CD4-positive, alpha-beta T cell treated with Interferon gamma for 1 hour (primary cell): ENCODE results near the gene LMF1.

Experiments used
- DNase-seq: peaks from one replicate; pipeline ENCODE4 v3.0.0-alpha.2; 2020

The LMF1 gene

DNA sequence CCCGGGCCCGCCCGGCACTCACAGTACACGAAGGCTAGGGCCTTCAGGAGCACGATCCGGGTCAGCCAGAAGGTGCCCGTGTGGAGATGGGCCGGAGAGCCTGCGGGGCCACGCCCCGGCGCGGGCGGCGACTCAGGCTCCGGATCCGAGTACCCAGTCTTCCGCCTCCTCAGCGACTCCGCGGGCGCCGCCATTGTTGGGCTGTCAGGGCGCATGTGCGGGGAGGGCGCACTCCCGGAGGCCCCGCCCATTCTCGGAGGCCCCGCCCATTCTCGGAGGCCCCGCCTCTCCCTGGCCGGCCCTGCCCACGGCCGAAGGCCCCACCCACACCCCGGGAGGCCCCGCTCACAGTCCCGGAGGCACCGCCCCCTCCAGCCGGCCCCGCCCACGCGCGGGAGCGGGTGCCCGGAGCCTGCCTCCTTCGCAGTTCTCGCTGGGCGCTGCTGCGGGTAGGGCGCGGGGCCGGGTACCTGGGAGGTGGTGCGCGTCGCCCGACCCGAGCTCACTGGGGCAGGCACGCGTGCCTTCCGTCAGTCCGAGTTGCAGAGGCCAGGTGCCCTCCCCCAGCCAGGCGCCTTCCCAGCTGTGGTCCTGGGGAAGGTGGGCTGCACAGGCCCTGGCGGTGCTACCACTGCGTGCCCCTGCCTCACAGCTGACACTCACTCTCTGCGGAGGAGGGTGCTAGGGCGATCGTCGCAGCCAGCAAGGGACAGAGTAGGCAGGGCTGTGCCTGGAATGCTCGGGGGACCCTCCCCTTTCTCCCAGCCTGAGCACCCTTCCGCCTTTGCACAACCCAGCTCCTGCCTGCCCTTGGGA is at the start of gene LMF1:
LMF1 (minus strand) TSS at position 219 of the 816 bp plus-strand sequence; CDS start at position 215, 4 bp downstream.
- peak; percentile 94 for DNase-seq

DNA sequence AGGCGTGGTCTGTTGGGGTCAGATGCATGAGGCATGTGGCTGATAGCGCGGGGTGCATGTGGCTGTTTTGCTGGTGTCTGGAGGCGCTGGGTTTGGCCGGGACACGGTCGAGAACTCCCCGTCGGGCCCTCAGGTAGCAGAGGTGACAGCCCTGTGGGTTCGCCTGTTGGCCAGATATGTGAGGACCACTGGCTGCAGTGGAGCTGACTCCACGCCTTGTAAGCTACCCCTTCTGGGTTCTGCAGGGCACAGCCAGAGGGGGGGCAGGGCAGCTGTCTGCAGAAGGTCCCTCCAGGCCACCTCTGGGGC is 49.3 kb upstream of the LMF1 start:
- no peak for DNase-seq

DNA sequence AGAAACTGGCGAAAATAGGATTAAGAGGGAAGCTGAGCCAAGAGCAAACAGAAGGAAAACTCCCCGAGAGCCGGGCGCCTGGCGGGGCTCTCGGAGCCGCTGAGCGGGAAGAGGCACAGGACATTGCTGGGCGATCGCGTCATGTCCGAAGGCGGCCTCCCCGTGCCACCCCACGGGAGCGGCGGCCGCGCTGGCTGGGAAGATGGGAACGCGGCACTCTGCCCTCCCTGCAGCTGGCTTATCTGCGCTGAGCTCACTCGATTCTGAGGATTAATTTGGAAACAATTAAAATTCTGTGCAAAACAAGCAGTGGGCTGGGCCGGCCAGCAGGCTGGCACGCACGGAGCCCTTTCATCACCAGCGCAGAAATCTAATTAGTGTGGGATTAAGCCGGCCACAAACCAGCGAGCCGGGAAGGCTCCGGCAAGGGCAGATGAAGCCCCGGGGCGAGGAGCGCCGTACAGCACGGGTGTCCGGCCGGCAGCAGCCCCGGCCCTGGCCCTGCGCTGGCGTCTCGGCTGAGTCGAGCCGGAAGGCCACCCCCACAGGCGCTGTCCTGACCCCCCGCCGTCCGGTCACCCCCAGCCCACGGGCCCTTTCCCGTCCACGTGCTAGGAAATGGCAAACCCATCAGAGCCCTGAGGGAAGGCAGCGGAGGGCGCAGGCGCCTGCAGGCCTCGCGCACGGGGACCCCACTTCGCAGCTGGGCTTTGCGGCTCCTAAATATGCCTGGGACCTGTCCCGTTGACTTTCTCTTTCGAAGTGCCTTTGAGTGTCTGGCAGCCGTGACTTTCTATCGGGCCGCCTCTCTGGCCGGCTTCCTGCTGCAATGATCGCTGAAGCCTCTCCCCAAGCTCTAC is 48.7 kb upstream of the LMF1 start:
- no peak for DNase-seq

DNA sequence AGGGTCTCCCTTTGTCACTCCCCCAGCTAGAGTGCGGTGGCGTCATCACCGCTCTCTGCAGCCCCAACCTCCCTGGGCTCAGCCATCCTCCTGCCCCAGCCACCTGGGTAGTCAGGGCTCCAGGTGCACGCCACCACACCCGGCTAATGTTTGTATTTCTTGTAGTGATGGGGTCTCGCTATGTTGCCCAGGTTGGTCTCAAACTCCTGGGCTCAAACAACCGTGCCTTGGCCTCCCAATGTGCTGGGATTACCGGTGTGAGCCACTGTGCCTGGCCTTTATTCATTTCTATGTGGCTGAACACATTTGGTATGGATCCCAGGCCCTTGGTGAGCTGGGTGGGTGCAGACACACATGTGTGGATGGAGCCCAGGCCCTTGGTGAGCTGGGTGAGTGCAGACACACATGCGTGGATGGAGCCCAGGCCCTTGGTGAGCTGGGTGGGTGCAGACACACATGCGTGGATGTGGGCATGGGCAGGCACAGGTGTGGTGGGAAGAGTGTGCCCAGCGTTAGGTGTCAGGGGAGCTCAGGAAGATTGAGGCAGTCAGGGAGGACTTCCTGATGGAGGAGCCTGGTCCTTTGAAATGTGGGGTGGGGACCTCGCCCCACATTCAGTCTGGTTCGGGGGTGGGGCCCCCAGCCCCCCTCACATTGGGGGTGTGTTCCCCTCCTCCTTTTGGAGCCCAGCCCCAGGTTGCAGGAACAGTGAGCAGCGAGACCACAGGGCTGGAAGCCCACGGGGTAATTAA is 47.8 kb upstream of the LMF1 start:
- no peak for DNase-seq

DNA sequence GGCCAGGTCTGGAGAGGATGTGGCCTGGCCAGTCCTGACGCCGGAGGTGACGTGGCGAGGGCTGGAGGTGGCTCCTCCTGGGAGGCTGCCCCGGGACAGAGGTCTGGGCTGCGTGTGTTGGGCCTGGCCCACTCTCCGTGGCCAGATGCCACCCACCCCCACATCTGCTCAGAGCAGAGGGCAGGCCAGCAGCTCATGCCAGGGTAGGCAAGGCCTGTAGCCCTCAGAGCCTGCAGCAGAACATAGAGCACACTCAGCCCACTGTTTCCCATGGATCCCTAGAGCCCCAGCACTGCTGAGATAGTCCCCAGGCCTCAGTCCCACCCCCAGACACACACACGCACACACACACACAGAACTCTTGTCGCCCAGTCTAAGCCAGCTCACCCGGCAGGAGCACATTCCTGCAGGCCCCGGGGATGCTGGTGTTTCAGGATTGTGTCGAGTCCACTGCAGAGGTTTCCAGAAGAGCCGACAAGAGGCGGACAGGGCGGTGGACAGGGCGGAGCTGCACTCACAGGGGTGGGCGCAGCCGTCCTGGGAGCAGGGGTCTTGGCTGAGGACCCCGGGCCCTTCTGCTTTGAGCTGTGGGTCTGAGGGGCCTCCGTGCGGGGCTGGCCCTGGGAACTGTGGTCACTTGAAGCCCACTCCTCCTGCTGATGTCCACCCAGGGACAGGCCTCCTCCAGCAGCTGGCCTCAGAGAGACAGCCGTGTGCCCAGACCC is 44.1 kb upstream of the LMF1 start:
- no peak for DNase-seq

DNA sequence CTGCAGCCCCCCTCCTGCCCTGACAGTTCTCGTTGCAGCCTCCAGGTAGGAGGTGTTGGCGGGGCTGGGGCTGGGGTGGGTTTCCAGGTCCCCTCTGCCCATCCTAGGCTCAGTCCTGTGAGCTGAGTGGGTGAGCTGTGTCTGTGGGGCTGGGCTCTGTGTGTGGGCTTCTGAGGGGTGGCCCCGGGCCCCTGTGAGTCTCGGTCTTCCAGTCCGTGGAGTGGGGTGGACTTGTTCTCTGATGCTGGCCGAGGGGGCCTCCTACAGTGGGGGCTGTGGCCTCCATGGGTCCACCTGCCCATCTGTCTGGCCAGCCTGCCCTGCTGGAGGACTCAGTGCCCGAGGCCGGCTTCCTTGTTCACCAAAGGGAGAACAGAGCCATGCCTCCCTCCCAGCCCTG is 43.4 kb upstream of the LMF1 start:
- DNase-seq: no peak

DNA sequence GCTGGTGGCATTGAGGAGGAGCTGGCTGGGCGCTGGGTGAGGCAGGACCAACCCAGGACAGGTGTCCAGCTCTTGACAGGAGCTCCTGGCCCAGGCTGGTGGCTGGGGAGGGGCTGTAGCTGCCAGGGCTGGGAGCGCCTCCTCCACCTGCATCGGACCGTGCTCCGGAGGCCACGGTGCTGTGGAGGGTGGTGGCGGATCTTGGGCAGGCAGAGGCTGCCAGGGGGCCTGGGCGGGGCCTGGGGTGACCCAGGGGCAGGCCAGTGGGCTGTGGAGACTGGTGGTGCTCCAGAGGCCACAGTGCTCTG is 42.8 kb upstream of the LMF1 start:
- no peak for DNase-seq

DNA sequence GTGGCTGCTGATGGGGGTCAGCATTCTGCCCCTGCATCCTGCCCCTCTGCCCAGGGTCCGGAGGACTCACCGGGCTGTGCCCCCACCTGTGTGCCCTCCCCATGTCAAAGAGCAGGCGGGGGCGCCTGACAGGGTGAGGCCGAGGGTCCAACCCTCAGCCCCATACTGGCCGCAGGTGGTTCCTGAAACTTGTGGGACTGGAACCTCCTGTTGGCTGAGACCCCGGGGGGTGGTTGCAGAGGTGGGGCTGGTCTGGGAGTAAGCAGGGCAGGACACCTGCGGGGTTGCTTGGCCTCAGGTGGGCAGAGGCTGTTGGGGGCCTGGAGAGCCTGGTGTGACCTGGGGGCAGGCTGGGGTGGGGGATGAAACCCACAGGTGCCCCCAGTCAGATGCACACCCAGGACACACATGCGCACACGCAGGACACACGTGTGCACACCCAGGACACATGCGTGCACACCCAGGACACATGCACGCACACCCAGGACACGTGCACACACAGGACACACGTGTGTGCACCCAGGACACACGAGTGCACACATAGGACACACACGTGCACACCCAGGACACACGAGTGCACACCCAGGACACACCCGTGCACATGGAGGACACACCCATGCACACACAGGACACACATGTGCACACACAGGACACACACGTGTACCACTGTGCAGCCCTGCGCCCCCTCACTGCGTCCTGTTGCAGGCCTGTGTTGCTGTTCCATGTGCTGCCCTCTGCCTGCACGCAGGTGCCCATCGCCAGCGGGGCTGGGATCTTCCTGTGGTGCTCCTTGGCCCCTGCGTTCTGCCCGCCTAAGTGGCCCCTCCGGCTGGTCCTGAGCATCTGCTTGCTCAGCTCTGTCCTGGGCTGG is 42.2 kb upstream of the LMF1 start:
- no peak for DNase-seq

DNA sequence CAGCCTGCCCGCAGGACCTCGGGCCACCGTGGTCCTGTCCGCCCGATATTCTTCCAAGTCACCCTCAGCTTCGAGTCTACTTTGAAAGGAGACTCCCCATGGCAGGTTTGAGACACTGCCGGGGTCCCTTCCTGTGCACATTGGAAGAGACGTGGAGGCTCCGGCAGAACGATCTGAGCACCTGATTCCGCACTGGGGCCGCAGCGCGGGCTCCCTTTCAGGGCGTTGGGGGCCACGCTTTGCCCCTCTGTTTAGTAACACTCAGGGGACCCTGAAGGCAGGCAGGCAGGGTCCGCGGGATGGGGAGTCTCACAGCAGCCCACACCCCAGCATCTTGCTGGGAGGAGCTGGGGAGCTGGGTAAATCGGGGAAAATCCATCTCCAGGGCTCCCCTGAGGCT is 41.4 kb upstream of the LMF1 start:
- no peak for DNase-seq

DNA sequence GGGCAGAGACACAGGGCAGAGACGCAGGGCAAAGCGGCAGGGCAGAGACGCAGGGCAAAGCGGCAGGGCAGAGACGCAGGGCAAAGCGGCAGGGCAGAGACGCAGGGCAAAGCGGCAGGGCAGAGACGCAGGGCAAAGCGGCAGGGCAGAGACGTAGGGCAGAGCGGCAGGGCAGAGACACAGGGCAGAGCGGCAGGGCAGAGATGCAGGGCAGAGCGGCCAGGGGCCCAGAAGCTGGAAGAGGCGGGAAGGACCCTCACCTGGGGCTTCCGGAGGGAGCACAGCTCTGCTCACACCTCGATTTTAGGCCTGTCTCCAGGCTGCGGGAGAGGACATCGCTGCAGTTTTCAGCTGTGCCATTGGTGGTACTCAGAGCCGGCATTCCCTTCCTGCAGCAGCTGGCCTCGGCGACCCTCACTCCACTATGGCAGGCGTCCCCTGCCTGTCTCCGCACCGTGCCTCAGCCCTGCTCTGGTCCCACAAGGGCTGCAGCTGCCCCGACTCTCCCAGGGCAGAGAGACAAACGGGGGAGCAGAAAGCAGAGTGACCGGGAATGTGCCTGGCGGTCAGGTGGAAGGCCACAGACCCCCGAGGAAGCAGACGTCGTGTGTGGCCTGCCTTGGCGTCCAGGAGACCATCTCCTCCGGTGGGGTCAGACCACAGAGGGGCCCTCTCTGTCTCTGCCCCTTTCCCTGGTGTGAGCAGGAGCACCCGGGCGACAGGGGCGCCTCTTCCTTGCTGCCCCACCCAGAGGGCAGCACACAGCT is 40.7 kb upstream of the LMF1 start:
- DNase-seq: no peak

DNA sequence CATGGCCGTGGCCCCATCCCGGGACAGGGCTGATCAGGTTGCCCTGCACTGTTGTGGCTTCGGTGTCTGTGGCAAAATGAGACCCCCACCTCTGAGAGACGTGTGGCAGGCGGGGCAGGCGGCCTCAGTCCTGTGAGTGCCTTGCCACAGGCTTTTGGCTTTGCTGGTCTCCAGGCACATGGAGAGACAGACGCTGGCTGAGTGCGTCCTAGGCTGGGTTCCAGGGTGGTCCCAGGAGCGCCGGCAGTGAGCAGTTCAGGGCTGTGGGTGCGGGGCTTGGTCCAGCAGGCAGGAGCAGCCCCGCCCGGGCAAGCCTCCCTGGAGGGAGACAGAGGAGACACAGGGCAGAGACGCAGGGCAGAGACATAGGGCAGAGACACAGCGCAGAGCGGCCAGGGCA is 40.0 kb upstream of the LMF1 start:
- DNase-seq: no peak

DNA sequence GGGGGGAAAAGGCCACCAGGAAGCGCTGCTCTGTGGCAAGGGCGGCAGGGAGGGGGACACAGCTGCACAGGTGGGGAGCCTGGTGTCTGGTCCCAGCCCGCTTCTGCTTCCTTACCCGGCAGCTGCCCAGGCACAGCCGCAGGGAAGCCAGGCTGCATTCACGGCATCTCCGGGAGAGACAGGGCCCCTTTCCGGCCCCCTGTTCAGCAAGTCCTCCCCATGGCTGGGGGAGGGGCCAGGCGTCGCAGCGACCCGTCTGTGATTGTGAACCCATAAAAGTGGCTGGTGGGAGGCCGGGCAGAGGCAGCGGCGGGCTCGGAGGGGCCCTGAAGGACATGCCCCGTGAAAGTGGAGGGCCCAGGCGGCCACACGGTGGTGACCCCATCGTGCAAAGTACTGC is 39.5 kb upstream of the LMF1 start:
- no peak for DNase-seq

DNA sequence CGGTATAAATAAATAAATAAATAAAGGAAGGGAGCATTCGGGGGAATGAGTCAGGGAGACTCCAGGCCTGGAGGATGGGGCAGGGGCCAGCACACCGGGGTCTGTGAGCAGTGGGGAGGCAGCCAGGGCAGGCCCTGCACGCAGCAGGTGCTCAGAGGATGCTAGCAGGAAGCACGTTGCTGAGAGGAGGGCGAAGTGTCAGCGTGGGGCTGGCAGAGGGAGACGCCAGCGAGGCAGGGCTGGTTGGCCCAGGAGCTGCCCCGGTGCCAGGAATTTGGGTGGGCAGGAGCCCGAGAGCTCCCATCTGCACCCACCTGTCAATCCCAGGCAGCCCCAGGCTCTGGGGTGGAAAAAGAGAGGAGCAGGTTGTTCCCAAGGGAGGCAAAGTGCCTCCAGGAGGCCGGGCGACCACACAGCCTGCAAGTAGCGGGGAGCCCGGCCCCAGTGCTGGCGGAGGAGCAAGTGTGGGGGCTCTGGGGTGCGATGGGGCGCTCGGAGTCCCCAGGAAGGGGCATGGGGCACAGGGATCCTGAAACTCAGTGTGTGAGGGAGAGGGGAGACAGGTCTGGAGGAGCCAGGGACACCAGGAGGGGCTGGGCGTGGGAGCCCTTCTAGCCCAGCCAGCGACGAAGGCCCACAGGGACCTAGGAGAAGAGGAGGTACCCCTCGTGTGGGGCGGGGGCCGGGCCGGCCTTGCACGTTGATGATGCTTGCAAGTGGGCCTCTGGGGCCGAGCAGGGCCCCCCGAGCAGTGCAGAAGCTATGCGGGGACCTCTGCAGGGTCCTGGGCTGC is 38.8 kb upstream of the LMF1 start:
- no peak for DNase-seq

DNA sequence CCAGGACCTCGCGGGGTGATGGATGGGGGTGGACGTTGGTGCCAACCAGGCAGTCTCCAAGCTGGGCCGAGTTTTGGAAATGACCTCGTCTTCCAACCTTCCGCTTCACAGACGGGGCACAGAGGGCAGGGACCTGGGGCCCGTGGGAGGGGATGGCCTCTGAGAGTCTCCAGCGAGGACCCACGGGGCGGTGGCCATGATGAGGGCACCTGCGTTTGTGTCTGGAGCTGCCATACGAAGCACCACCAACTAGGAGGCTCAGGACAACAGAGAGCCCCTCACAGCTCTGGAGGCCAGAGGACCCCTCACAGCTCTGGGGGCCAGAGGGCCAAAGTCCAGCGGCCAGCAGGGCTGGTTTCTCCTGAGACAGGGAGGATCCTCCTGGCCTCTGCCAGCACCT is 37.3 kb upstream of the LMF1 start:
- no peak for DNase-seq

DNA sequence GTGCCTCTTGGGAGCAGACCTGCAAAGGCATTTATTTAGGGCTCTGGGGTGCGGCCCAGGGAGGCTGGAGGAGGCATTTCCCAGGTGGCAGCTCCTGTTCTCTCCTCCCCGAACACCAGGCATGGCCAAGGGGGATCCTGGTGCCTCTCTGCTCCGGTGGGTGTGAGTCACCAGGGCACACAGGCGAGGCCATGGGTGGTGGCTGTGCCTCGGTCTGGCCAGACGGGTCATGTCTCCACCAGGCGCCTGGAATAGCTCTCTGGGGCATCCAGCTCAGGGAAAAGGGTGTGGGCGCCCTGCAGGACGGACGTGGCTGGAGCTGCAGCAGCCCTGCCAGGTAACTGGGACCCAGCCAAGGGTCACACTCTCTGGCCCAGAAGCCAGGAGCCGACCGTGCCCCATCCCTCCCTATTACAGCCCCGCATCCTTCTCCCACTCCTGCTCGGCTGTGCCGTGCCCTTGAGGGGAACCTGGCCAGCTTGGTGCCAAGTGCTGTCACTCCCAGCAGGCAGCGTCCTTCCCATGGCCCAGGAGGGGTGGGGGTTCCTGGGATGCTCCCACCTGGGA is 36.6 kb upstream of the LMF1 start:
- no peak for DNase-seq

DNA sequence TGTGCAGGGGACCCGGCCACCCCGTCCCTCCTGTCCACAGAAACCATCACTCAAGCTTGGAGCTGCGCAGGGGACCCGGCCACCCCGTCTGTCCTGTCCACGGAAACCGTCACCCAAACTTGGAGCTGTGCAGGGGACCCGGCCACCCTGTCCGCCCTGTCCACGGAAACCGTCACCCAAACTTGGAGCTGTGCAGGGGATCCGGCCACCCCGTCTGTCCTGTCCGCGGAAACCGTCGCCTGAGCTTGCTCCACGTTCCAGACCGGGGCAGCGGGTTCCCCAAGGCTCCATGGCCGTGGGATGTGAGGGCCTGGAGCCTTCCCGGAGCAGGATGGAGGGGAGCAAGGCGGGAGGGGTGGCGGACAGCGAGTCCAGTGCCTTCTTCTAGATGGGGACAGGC is 36.0 kb upstream of the LMF1 start:
- no peak for DNase-seq

DNA sequence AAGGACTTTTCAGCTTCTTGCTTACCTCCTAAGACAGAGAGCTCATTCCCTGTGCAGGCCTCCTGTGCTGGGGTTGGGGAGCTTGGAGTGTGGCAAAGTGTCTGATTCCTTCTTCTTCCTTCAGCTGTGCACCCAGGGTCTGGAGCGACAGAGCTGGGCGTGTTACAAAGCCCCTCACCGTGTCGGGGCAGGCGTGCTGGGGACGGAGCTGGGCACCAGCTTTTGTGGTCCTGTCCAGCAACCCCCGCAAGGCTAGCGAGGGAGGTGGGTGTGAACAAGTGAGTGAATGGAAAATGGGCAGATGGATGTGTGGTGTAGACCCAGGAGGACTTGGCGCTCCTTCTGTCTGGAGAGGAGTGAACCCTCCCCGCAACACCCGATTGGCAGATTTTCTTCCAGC is 34.5 kb upstream of the LMF1 start:
- DNase-seq: no peak

DNA sequence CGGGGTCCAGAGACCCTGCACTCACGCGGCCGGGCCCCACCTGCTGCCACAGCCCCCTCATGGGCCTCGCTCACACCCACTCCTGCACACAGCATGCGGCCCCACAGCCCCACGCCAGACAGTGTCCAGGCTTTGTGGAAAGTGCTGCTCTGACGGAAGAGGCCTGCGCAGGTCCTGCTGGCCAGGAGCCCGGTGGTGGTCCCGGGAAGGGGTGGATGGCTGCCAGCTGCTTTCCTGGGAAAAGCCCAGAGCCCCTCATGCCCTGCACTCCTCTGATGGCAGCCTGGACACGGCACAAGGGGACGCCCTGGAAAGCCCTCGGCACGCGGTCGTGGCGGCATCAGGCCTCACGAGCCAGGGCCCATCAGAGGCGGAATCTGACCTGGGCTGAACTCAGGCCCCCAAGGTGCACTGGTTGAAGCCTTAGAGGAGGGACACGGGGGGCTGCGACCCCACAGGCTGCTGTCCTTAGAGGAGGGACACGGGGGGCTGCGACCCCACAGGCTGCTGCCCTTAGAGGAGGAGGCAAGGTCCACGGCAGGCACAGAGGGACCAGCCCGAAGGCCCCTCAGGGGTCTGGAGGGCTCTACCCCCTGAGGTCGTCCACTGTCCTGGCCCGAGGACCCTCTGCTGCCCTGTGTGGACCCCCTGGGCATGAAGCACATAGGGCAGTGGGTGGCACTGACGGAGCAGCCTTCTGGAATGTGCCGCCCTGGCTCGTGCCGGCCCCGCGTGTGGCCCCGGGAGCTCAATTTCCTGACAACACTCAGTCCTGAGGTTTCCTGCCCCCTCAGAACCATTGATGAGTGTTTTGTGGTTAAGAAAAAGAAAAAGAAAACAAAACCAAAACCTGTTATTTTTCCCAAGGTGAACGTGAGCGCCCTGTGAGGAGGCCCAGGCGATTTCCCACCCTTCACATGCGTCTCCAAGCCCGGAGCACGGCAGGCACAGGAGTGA is 32.9 kb upstream of the LMF1 start:
- DNase-seq: peak; percentile 13
